HG03432 (cell line): Measurements from ENCODE around the gene USP33.
"Not testable (repeated sequence)": the region's sequence is repeated elsewhere in the genome, so short reads cannot be mapped to it uniquely, and the experiment has no call there.

Experiments used
- ATAC-seq: cut with Tn5 transposase; IDR thresholded peaks from one replicate; pipeline ENCODE4 v1.9.1; 2021; ENCODE audit warnings: mild to moderate bottlenecking, moderate library complexity; ENCODE audit not compliant: unreplicated experiment

The USP33 gene

GRCh38 chr1:77741316-77741715, 18.3 kb downstream of the USP33 start:
- no peak for ATAC-seq

- ATAC-seq = no peak
Observed at GRCh38 chr1:77739235-77739634, 20.4 kb downstream of the USP33 start.

GRCh38 chr1:77732090-77732489, 27.6 kb downstream of the USP33 start:
- no peak for ATAC-seq

- no peak for ATAC-seq
Observed at GRCh38 chr1:77725706-77726105, 33.9 kb downstream of the USP33 start.

- no peak for ATAC-seq
Observed at GRCh38 chr1:77718181-77718580, 41.5 kb downstream of the USP33 start.

- no peak for ATAC-seq
Observed at GRCh38 chr1:77716065-77716464, 43.6 kb downstream of the USP33 start.

- ATAC-seq = no peak
Observed at GRCh38 chr1:77709727-77710126, 49.9 kb downstream of the USP33 start.

GRCh38 chr1:77706321-77706720, 53.3 kb downstream of the USP33 start:
- ATAC-seq = no peak

GRCh38 chr1:77704736-77705135, 54.9 kb downstream of the USP33 start:
- ATAC-seq = no peak

GRCh38 chr1:77699673-77700072, 60.0 kb downstream of the USP33 start:
- not testable (repeated sequence) for ATAC-seq

- no peak for ATAC-seq
Observed at GRCh38 chr1:77697441-77697840, 62.2 kb downstream of the USP33 start.

GRCh38 chr1:77688939-77689338, 70.7 kb downstream of the USP33 start:
- ATAC-seq = no peak

- ATAC-seq = no peak
Observed at GRCh38 chr1:77687519-77687906, 72.1 kb downstream of the USP33 start.

GRCh38 chr1:77686796-77687518, 72.7 kb downstream of the USP33 start:
- no peak for ATAC-seq

GRCh38 chr1:77683160-77684148, 76.2 kb downstream of the USP33 start:
- peak; percentile 82 for ATAC-seq

GRCh38 chr1:77682460-77683159, 77.0 kb downstream of the USP33 start, which contains the start of gene ZZZ3:
ZZZ3 (minus strand) TSS chr1:77682658; CDS start chr1:77633354, 49,304 bp downstream.
- peak; percentile 77 for ATAC-seq

- ATAC-seq = no peak
Observed at GRCh38 chr1:77680173-77680572, 79.5 kb downstream of the USP33 start.

GRCh38 chr1:77678660-77679610, 80.7 kb downstream of the USP33 start:
- ATAC-seq = no peak

GRCh38 chr1:77674807-77675206, 84.8 kb downstream of the USP33 start:
- ATAC-seq = not testable (repeated sequence)
